OCI-LY3 (cell line): Measurements from ENCODE around the gene STRA6.

Experiments used
- CTCF ChIP-seq: fragments of 200-600, 300-600 bp; sonication (generic); IDR thresholded peaks from 2 replicates; pipeline ENCODE4 v1.5.1; 2014; ENCODE audit warnings: antibody characterized with exemption, low read length, low read depth
- EZH2phosphoT487 ChIP-seq: fragments of 200-600 bp; shearing (Covaris generic); IDR thresholded peaks from 2 replicates; pipeline ENCODE4 v1.6.1; 2018; ENCODE audit warnings: antibody characterized with exemption, mixed run types, low read depth

- TF ChIP-seq CTCF (no peak), EZH2phosphoT487 (no peak)
Measured at GRCh38 chr15:74222240-74223119, 19.9 kb upstream of the STRA6 start.
